SK-N-MC (cell line): ENCODE measurements around the gene ABCB7.

ENCODE experiments used
- EZH2 ChIP-seq: fragments of 200-600 bp; sonication (generic); IDR thresholded peaks from one replicate; pipeline ENCODE4 v1.6.1; 2017; ENCODE audit warnings: antibody characterized with exemption
- FOXP2 ChIP-seq: optimal IDR thresholded peaks from 2 replicates; pipeline ENCODE3; 2011; ENCODE audit warnings: mild to moderate bottlenecking, moderate library complexity; ENCODE audit not compliant: insufficient read depth; ENCODE audit errors: extremely low read length, control extremely low read depth
- POLR2AphosphoS5 ChIP-seq: IDR thresholded peaks from 2 replicates; pipeline ENCODE4 v1.6.1; 2012; ENCODE audit warnings: mild to moderate bottlenecking, low read depth, low read length, borderline replicate concordance

DNA sequence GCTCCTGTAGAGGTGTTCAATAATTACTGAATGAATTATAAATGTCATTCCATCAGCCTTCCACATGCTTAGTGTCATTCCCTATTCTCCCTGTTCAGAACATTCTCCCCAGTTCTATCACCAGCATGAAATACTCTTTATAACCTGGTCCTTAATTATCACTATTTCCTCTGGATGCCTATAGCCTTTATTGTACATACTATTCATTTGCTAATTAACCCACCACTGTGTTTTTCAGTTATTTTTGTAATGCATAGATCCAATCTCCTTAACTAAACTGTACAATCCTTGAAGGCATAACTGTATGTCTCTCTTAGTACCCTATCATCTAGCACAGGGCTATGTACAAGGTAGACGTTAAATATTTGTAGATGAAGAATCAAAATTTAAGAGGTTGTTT, 1.2 kb downstream of the ABCB7 start:
- TF ChIP-seq POLR2AphosphoS5 (no peak), EZH2 (no peak), FOXP2 (no peak)
